GM18517 (cell line): ENCODE data around the gene LDB2.
"Not testable (repeated sequence)": the region's sequence is repeated elsewhere in the genome, so short reads cannot be mapped to it uniquely, and the experiment has no call there.

ENCODE experiments used
- ATAC-seq: cut with Tn5 transposase; IDR thresholded peaks from one replicate; pipeline ENCODE4 v1.9.1; 2021; ENCODE audit warnings: mild to moderate bottlenecking, moderate library complexity; ENCODE audit not compliant: unreplicated experiment

LDB2 gene

GRCh38 chr4:16660656-16661055, 237.8 kb downstream of the LDB2 start:
- ATAC-seq: no peak

DNA sequence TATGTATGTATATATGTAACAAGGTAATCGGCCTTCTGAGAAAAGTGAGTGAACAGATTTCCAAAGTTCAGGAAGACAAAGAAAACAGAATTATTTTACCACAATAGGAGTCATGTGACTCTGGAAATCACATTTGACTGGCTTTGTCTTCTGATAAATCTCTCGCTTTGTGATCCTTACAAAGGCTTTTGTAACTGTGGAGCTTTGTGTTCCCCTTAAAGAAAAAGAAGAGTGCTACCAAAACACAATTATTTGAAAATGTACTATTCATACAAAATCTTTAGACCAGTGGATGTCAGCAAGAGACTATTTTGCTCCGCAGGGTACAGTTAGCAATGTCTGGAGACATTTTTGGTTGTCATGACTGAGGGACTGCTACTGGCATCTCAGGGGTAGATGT, 238.8 kb downstream of the LDB2 start:
- ATAC-seq: no peak

DNA sequence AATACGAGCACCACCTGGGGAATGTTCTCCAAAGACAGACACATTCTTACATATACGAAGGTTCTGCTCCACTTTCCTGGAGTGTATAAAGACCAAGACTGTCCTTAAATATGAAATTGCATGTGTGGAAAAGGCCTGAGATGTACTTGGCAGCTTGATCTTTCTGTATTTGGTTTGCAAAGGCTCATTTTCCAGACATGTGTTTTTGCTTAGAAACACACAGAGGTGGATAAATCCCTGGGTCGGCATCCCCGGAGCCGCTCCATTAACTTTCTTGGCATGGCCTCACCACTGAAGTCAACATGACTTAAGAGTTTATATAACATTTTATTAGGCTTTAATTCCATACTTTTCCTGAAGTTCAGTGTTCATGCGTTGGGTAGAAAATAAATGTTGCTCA, 239.4 kb downstream of the LDB2 start:
- ATAC-seq: no peak

DNA sequence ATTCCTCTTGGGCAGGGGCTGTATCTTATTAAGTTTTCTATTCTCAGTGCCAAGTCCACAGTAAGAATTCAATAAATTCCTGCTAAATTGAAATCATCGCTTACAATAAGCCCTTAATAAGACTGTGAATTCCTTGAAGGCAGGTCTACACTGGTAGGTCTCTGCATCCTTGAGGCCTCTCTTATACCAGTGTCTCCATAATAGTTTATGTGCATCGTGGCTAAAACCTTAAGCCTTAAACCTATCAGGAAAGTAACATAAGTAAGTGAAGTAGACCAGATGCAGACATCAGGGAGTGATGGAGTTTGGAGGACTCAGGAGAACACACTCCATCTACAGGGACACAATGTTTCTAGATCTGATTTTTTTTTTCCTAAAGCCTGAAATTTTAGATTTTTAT, 240.3 kb downstream of the LDB2 start:
- ATAC-seq: no peak

DNA sequence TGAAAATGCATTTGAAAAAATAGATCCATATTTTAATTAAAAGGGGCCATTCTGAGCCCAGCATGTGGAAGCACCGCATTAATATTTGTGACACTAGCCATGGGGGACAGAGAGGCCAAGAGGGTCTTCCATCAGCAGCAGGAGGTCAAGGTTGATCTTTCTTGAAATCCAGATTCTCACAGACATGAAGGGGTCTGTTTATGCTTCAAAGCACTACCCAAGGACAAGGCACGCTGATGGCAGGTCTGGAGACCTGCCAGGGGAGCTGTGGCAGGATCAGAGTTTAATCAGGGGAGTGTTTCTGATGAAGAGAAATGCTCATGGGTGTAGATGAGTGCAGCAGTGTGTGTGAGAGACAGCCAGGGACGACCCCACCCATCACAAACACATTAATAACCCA, 243.3 kb downstream of the LDB2 start:
- ATAC-seq: no peak

GRCh38 chr4:16652732-16653305, 245.6 kb downstream of the LDB2 start:
- no peak for ATAC-seq

- ATAC-seq: no peak
Measured at GRCh38 chr4:16646459-16646858, 252.0 kb downstream of the LDB2 start.

- no peak for ATAC-seq
Measured at GRCh38 chr4:16643893-16644292, 254.6 kb downstream of the LDB2 start.

- no peak for ATAC-seq
Measured at GRCh38 chr4:16642897-16643296, 255.5 kb downstream of the LDB2 start.

- ATAC-seq: no peak
Measured at GRCh38 chr4:16641971-16642370, 256.5 kb downstream of the LDB2 start.

DNA sequence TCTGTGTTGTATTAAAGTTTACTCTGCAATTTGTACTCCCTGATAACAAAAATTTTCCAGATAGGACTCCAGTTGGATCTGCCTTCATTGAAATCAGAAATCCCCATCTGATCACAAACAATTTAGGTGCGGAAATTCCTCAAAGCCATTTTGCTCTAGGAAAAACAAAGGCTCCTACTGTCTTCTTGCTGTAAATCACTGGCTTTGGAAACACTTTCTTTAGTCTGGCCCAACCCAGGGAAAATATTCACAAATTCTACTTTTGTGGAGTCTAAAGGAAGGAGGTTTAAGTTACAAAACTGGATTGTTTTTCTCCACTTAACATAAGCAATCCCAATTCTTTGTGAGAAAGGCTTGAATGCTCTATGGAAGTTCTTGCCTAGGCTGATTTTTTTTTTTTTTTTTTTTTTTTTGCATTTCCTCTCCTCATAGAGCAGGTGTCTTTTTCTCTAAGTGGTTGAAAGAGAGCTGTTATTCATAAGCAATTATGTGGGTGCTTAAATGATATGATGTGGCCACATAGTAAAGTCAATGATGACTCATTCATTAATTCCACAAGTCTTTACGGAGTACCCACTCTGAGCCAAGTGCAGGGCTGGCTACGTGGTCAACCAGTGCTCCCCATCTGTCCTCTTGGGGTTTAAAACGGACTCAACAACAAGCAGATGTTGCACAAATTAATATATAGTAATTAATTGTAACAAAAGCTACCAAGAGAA, 261.4 kb downstream of the LDB2 start:
- ATAC-seq: no peak

GRCh38 chr4:16636304-16636703, 262.1 kb downstream of the LDB2 start:
- ATAC-seq: no peak

DNA sequence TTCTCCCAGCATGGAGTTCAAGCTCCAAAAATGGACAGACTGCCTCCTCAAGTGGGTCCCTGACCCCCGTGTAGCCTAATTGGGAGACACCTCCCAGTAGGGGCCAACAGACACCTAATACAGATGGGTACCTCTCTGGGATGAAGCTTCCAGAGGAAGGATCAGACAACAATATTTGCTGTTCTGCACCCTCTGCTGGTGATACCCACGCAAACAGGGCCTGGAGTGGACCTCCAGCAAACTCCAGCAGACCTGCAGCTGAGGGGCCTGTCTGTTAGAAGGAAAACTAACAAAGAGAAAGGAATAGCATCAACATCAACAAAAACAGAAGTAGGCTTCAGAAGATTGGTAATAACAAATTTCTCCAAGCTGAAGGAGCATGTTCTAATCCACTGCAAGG, 269.2 kb downstream of the LDB2 start:
- not testable (repeated sequence) for ATAC-seq

DNA sequence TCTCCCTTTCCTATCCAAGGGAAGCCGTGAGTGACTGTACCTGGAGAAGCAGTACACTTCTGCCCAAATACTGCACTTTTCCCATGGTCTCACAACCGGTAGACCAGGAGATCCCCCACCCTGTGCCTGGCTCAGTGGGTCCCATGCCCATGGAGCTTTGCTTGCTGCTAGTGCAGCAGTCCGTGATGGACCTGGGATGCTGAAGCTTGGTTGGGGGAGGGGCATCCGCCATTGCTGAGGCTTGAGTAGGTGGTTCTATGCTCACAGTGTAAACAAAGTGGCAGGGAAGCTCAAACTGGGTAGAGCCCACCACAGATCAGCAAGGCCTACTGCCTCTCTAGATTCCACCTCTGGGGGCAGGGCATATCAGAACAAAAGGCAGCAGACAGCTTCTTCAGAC, 269.6 kb downstream of the LDB2 start:
- not testable (repeated sequence) for ATAC-seq

DNA sequence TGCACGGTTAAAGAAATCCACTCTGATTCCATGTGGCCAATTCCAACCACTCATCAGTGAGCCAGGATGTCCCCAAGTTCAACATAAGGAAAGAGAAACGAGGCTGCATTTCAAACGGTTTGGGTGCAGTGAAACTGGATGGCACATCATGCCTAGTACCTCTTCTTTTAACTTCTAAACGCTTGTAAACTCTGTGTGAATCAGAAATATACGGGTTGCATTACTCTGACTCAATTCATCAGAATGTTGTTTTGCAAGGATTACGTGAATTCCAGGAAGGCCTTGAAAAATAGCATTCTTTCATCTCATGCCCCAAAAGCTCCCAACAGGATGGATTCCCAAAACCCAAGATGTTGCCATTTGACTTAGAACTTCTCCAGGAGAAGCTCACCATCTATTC, 270.4 kb downstream of the LDB2 start:
- no peak for ATAC-seq

DNA sequence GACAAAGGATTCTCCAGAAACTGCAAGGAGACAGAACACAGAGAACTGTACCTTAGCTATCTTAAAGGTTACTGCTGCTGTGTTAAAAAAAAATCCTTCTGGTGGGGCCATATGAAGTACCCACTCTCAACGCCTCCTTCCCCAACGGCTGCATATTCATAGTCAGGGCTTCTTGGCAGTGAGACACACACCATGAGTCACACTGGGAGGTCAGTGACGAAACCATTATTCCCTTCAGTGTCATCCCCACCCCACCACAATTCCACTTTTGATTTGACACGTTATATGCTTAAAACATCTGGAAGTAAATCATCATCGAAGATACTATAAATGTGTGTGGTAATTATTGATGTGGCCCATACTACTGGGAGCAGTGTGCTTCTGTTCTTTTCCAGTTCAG, 271.5 kb downstream of the LDB2 start:
- ATAC-seq: no peak

DNA sequence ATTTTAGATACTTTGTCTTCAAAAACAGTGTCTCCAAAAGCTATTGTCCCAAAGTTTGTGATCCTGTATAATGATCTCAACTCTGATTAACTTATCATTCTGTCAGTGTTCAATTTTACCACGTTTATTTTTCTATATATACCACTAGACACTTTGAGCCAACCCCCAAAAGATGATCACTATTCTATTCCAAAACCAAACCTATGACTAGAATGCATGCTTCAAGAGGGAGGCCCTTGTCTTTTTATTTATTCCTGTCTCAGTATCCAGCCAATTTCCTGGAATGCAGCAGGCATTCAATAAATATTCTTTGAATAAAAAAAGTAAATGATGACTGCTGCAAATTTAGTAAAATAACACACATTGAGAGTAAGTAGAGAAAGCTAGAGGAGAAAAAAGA, 275.6 kb downstream of the LDB2 start:
- ATAC-seq: no peak

DNA sequence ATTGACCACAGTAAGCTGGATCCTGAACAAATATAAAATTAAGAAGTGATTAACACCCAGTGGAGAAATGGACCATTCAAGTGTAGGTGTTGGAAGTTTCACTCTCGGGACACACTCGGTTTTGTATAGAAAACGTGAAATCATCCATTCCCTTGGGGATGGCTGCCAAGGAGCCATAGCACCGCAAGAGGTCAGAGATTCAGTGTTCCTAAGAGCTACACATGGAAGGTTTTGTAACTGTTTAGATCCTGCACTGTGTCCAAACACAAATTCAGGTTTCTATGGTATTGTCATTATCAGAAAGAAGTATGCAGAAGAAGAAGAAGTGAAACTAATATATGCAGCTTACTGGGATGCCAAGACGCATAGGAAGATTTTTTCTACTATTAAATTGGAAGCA, 281.0 kb downstream of the LDB2 start:
- ATAC-seq: no peak

GRCh38 chr4:16617011-16617410, 281.4 kb downstream of the LDB2 start:
- no peak for ATAC-seq

- no peak for ATAC-seq
Measured at GRCh38 chr4:16609170-16609758, 289.2 kb downstream of the LDB2 start.

DNA sequence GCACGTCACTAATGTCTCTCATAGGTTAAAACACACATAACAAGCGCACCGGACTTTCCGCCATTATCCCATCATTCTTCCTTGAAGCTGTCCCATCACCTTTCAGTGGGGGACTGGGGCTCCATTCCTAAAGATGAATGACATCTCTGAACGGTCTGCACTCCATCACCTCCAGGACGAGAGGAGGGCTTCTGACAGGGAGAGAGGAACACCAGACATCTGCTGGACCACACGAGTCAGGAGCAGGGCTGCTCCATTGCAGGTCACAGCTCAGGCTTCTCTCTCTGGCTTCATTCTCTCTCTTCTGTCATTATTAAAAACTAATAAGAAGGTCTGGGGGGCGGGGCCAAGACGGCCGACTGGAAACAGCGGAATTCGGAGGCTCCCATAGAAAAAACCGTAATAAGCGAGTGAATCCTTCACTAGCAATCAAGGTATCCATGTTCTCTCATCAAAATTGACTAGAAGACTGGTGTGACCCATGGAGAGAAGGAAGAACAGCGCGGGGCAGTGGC, 289.8 kb downstream of the LDB2 start:
- no peak for ATAC-seq

GRCh38 chr4:16608123-16608522, 290.3 kb downstream of the LDB2 start:
- no peak for ATAC-seq
